HEK293 (cell line): ENCODE measurements around the gene VAV2.

Experiments
- CTCF ChIA-PET: fragments of 350-600 bp; formaldehyde crosslinking; extraction: SDS; loops from one replicate; lab custom pipeline; 2021; ENCODE audit warnings: antibody characterized with exemption; lab: Yijun Ruan, JAX
- POLR2A ChIA-PET: fragments of 300-600 bp; formaldehyde crosslinking; extraction: SDS; loops from one replicate; lab custom pipeline; 2020; ENCODE audit warnings: antibody characterized with exemption, inconsistent platforms; lab: Yijun Ruan, JAX
- H3K27ac ChIP-seq: fragments of 200-500 bp; sonication (Bioruptor generic); 2 replicates; pipeline ENCODE4 v1.5.1; 2014; ENCODE audit warnings: low read depth, low read length, control low read depth, inconsistent platforms; ENCODE audit errors: extremely low read depth
- H3K36me3 ChIP-seq, 2 experiments: fragments of 200-500 bp in 1 of 2; sonication (Bioruptor generic) in 1 of 2; 1 replicate in 1 of 2; 2 replicates in 1 of 2; pipeline ENCODE4 v1.5.1; 2014 to 2017; ENCODE audit warnings: inconsistent platforms in 2 of 2, low read length in 2 of 2; ENCODE audit not compliant: control insufficient read depth in 2 of 2, insufficient read depth in 1 of 2
- H3K4me1 ChIP-seq: fragments of 200-500 bp; sonication (Bioruptor generic); 2 replicates; pipeline ENCODE4 v1.5.1; 2014; ENCODE audit warnings: mild to moderate bottlenecking, low read length, inconsistent platforms; ENCODE audit not compliant: control insufficient read depth, insufficient read depth
- H3K4me3 ChIP-seq: 2 replicates; pipeline ENCODE4 v1.5.1; 2011; ENCODE audit warnings: low read depth, mild to moderate bottlenecking, control low read depth, low read length, moderate library complexity
- H3K9me3 ChIP-seq: fragments of 200-500 bp; sonication (Bioruptor generic); 2 replicates; pipeline ENCODE4 v1.5.1; 2014; ENCODE audit warnings: low read depth, low read length, inconsistent platforms; ENCODE audit not compliant: control insufficient read depth, insufficient read depth
- MEIS1 ChIP-seq: sonication (generic); formaldehyde crosslinking; IDR thresholded peaks from 2 replicates; pipeline ENCODE4 v1.8.1; 2022; ENCODE audit warnings: missing genetic modification reagents, mild to moderate bottlenecking, borderline replicate concordance
- SP7 ChIP-seq: fragments of 450-650 bp; formaldehyde crosslinking; IDR thresholded peaks from 2 replicates; pipeline ENCODE4 v1.5.1; 2016; ENCODE audit warnings: missing biosample characterization, missing genetic modification characterization
- ZBTB21 ChIP-seq: fragments of 450-650 bp; formaldehyde crosslinking; IDR thresholded peaks from 2 replicates; pipeline ENCODE4 v1.5.1; 2017; ENCODE audit warnings: missing biosample characterization, missing genetic modification characterization
- ZNF112 ChIP-seq: fragments of 450-650 bp; formaldehyde crosslinking; IDR thresholded peaks from 2 replicates; pipeline ENCODE4 v1.5.0; 2017; ENCODE audit warnings: missing biosample characterization, missing genetic modification characterization
- ZNF146 ChIP-seq: fragments of 450-650 bp; formaldehyde crosslinking; IDR thresholded peaks from 2 replicates; pipeline ENCODE4 v1.5.1; 2016; ENCODE audit warnings: missing biosample characterization, missing genetic modification characterization
- ZNF239 ChIP-seq: fragments of 450-650 bp; formaldehyde crosslinking; IDR thresholded peaks from 2 replicates; pipeline ENCODE4 v1.5.1; 2016; ENCODE audit warnings: missing biosample characterization, missing genetic modification characterization
- ZNF274 ChIP-seq, 2 experiments: fragments of 200-500 bp in 1 of 2; fragments of 450-650 bp in 1 of 2; sonication (Bioruptor generic) in 1 of 2; formaldehyde crosslinking in 1 of 2; IDR thresholded peaks; 2 replicates each; pipeline versions ENCODE4 v1.5.1 to v1.6.1; 2014 to 2016; ENCODE audit warnings: borderline replicate concordance in 1 of 2, inconsistent platforms in 1 of 2, low read length in 1 of 2, missing biosample characterization in 1 of 2, missing genetic modification characterization in 1 of 2
- ZNF311 ChIP-seq: fragments of 450-650 bp; formaldehyde crosslinking; IDR thresholded peaks from 2 replicates; pipeline ENCODE4 v1.5.1; 2017; ENCODE audit warnings: missing biosample characterization, missing genetic modification characterization, borderline replicate concordance
- ZNF341 ChIP-seq: fragments of 450-650 bp; formaldehyde crosslinking; IDR thresholded peaks from 2 replicates; pipeline ENCODE4; 2016; ENCODE audit warnings: low read depth, missing biosample characterization, missing genetic modification characterization
- ZNF501 ChIP-seq: fragments of 450-650 bp; formaldehyde crosslinking; IDR thresholded peaks from 2 replicates; pipeline ENCODE4 v1.5.1; 2016; ENCODE audit warnings: missing biosample characterization, missing genetic modification characterization
- ZNF544 ChIP-seq: fragments of 450-650 bp; formaldehyde crosslinking; IDR thresholded peaks from 2 replicates; pipeline ENCODE4 v1.5.0; 2017; ENCODE audit warnings: missing biosample characterization, missing genetic modification characterization
- ZNF639 ChIP-seq: fragments of 450-650 bp; formaldehyde crosslinking; IDR thresholded peaks from 2 replicates; pipeline ENCODE4 v1.5.1; 2016; ENCODE audit warnings: missing biosample characterization, missing genetic modification characterization
- ZNF658 ChIP-seq: fragments of 450-650 bp; formaldehyde crosslinking; IDR thresholded peaks from 2 replicates; pipeline ENCODE4; 2016; ENCODE audit warnings: missing biosample characterization, missing genetic modification characterization
- ZNF701 ChIP-seq: fragments of 450-650 bp; formaldehyde crosslinking; IDR thresholded peaks from 2 replicates; pipeline ENCODE4 v1.5.1; 2016; ENCODE audit warnings: missing biosample characterization, missing genetic modification characterization
- ZNF785 ChIP-seq: fragments of 450-650 bp; formaldehyde crosslinking; IDR thresholded peaks from 2 replicates; pipeline ENCODE4 v1.5.1; 2016; ENCODE audit warnings: missing biosample characterization, missing genetic modification characterization
- TF ChIP-seq, protein P1 (sequence below): fragments of 450-650 bp; formaldehyde crosslinking; IDR thresholded peaks from 2 replicates; pipeline ENCODE4 v1.5.1; 2016; ENCODE audit warnings: missing biosample characterization, missing genetic modification characterization
- TF ChIP-seq, protein P2 (sequence below): fragments of 450-650 bp; formaldehyde crosslinking; IDR thresholded peaks from 2 replicates; pipeline ENCODE4 v1.5.1; 2017; ENCODE audit warnings: missing biosample characterization, missing genetic modification characterization
- TF ChIP-seq, protein P3 (sequence below): fragments of 450-650 bp; formaldehyde crosslinking; IDR thresholded peaks from 2 replicates; pipeline ENCODE4 v1.5.1; 2016; ENCODE audit warnings: missing biosample characterization, missing genetic modification characterization

VAV2 gene

GRCh38 chr9:133910855-133911514 lies 81.1 kb downstream of the VAV2 start:
- ChIA-PET CTCF (interaction anchor here (0.6 to 1.4 kb wide), 2 partner anchors 22 to 184 kb away, joined by 3 read pairs; no protein-coding TSS in a partner anchor), POLR2A (interaction anchor here (0.6 to 0.7 kb wide), 2 partner anchors 12 to 171 kb away, joined by 4 read pairs; no protein-coding TSS in a partner anchor)
- H3K4me3 ChIP-seq = no peak overlapping the region

More at GRCh38 chr9:133910855-133911514, 81.1 kb downstream of the VAV2 start:
- H3K9me3 ChIP-seq = no peaks in the 10 kb centered on the region
- H3K36me3 ChIP-seq = no peaks in the 10 kb centered on the region
- no peaks in the 10 kb centered on the region for H3K4me1 ChIP-seq
- TF ChIP-seq, protein P1, sequence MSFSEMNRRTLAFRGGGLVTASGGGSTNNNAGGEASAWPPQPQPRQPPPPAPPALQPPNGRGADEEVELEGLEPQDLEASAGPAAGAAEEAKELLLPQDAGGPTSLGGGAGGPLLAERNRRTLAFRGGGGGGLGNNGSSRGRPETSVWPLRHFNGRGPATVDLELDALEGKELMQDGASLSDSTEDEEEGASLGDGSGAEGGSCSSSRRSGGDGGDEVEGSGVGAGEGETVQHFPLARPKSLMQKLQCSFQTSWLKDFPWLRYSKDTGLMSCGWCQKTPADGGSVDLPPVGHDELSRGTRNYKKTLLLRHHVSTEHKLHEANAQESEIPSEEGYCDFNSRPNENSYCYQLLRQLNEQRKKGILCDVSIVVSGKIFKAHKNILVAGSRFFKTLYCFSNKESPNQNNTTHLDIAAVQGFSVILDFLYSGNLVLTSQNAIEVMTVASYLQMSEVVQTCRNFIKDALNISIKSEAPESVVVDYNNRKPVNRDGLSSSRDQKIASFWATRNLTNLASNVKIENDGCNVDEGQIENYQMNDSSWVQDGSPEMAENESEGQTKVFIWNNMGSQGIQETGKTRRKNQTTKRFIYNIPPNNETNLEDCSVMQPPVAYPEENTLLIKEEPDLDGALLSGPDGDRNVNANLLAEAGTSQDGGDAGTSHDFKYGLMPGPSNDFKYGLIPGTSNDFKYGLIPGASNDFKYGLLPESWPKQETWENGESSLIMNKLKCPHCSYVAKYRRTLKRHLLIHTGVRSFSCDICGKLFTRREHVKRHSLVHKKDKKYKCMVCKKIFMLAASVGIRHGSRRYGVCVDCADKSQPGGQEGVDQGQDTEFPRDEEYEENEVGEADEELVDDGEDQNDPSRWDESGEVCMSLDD = no peak
- no peak for TF ChIP-seq SP7
- TF ChIP-seq ZNF639 (tag by site-specific recombination) = no peak
- TF ChIP-seq ZNF239 (tag by site-specific recombination) = no peak
- no peak for TF ChIP-seq ZNF274 (IDR thresholded peaks at IDR 0.05; ENCODE audit: low read length)
- TF ChIP-seq ZNF274 (tag by site-specific recombination; IDR thresholded peaks at IDR 0.05; ENCODE audit: borderline replicate concordance) = no peak
- no peak for TF ChIP-seq ZNF701
- no peak for TF ChIP-seq MEIS1 (CRISPR knock-in tag)
- TF ChIP-seq ZNF501 = no peak
- TF ChIP-seq, protein P2, sequence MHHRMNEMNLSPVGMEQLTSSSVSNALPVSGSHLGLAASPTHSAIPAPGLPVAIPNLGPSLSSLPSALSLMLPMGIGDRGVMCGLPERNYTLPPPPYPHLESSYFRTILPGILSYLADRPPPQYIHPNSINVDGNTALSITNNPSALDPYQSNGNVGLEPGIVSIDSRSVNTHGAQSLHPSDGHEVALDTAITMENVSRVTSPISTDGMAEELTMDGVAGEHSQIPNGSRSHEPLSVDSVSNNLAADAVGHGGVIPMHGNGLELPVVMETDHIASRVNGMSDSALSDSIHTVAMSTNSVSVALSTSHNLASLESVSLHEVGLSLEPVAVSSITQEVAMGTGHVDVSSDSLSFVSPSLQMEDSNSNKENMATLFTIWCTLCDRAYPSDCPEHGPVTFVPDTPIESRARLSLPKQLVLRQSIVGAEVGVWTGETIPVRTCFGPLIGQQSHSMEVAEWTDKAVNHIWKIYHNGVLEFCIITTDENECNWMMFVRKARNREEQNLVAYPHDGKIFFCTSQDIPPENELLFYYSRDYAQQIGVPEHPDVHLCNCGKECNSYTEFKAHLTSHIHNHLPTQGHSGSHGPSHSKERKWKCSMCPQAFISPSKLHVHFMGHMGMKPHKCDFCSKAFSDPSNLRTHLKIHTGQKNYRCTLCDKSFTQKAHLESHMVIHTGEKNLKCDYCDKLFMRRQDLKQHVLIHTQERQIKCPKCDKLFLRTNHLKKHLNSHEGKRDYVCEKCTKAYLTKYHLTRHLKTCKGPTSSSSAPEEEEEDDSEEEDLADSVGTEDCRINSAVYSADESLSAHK (tag by site-specific recombination) = no peak
- TF ChIP-seq ZNF311 (tag by site-specific recombination) = no peak
- TF ChIP-seq, protein P3, sequence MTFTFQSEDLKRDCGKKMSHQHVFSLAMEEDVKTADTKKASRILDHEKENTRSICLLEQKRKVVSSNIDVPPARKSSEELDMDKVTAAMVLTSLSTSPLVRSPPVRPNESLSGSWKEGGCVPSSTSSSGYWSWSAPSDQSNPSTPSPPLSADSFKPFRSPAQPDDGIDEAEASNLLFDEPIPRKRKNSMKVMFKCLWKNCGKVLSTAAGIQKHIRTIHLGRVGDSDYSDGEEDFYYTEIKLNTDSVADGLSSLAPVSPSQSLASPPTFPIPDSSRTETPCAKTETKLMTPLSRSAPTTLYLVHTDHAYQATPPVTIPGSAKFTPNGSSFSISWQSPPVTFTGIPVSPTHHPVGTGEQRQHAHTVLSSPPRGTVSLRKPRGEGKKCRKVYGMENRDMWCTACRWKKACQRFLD = no peak
- TF ChIP-seq ZNF146 (tag by site-specific recombination) = no peak
- TF ChIP-seq ZNF785 (tag by site-specific recombination) = no peak
- no peak for TF ChIP-seq ZNF341 (tag by site-specific recombination)
- TF ChIP-seq ZBTB21 (tag by site-specific recombination) = no peak
- TF ChIP-seq ZNF658 (tag by site-specific recombination) = no peak
- TF ChIP-seq ZNF544 (tag by site-specific recombination) = no peak
- TF ChIP-seq ZNF112 = no peak
- H3K27ac ChIP-seq = no peak overlapping the region
